SU-DHL-6 (cell line): ENCODE measurements around the gene SPRYD7.
A peak's percentile ranks its signal among the peaks of the same experiment; 100 is the strongest.

Experiments
- H2AFZ ChIP-seq: fragments of 200-600 bp; sonication (generic); 2 replicates; pipeline ENCODE4 v1.6.1; 2014; ENCODE audit warnings: low read depth, mild to moderate bottlenecking, moderate library complexity, mixed read lengths, antibody characterized with exemption, low read length; ENCODE audit not compliant: severe bottlenecking
- H3F3A ChIP-seq: fragments of 200-600 bp; shearing (Covaris generic); 2 replicates; pipeline ENCODE4 v1.6.0; 2016; ENCODE audit warnings: antibody characterized with exemption, mild to moderate bottlenecking; ENCODE audit not compliant: insufficient read depth
- H3K27ac ChIP-seq: fragments of 200-600 bp; sonication (generic); 2 replicates; pipeline ENCODE4 v1.5.1; 2016; ENCODE audit warnings: low read depth, mild to moderate bottlenecking, low read length, moderate library complexity, mixed read lengths
- H3K27me3 ChIP-seq: fragments of 200-600 bp; sonication (generic), shearing (Covaris generic); 2 replicates; pipeline ENCODE4 v1.6.0; 2014; ENCODE audit warnings: mild to moderate bottlenecking, low read length
- H3K36me3 ChIP-seq: fragments of 200-600 bp; sonication (generic); 2 replicates; pipeline ENCODE4 v1.6.1; 2014; ENCODE audit warnings: mild to moderate bottlenecking, low read length, mixed read lengths
- H3K4me2 ChIP-seq: fragments of 300-600, 200-600 bp; shearing (Covaris generic), sonication (generic); 2 replicates; pipeline ENCODE4 v1.6.0; 2014; ENCODE audit warnings: low read length, low read depth, mild to moderate bottlenecking; ENCODE audit not compliant: poor library complexity, severe bottlenecking
- H3K4me3 ChIP-seq: fragments of 200-600 bp; sonication (generic); 2 replicates; pipeline ENCODE4 v1.5.1; 2014; ENCODE audit warnings: antibody characterized with exemption, low read length, mild to moderate bottlenecking, mixed read lengths; ENCODE audit not compliant: insufficient read depth, poor library complexity, severe bottlenecking
- H3K79me2 ChIP-seq: fragments of 200-600 bp; sonication (generic); 2 replicates; pipeline ENCODE4 v1.6.1; 2014; ENCODE audit warnings: mild to moderate bottlenecking, low read length, moderate library complexity; ENCODE audit not compliant: insufficient read depth
- H3K9ac ChIP-seq: fragments of 200-600 bp; sonication (generic); 2 replicates; pipeline ENCODE4 v1.7.0; 2014; ENCODE audit warnings: mild to moderate bottlenecking, low read length
- H3K9me2 ChIP-seq: fragments of 200-600 bp; sonication (generic); replicated peaks from 2 replicates; pipeline ENCODE4 v1.6.1; 2014; ENCODE audit warnings: low read length; ENCODE audit not compliant: insufficient read depth
- H3K9me3 ChIP-seq: fragments of 200-600 bp; sonication (generic); 2 replicates; pipeline ENCODE4 v1.6.1; 2014; ENCODE audit warnings: low read length, mixed read lengths; ENCODE audit not compliant: insufficient read depth
- H4K20me1 ChIP-seq: fragments of 200-600 bp; sonication (generic); 2 replicates; pipeline ENCODE4 v1.6.1; 2014; ENCODE audit warnings: low read depth, mild to moderate bottlenecking, antibody characterized with exemption, low read length, moderate library complexity, mixed read lengths
- CTCF ChIP-seq: fragments of 200-600 bp; sonication (generic); IDR thresholded peaks from one replicate; pipeline ENCODE4 v1.5.1; 2017; ENCODE audit warnings: antibody characterized with exemption, mild to moderate bottlenecking, low read length, moderate library complexity; ENCODE audit not compliant: insufficient read depth, poor library complexity, severe bottlenecking
- EZH2phosphoT487 ChIP-seq: fragments of 200-600 bp; sonication (generic), shearing (Covaris generic); conservative IDR thresholded peaks from 2 replicates; pipeline ENCODE4 v1.6.1; 2018; ENCODE audit warnings: mild to moderate bottlenecking, antibody characterized with exemption, low read length, moderate library complexity, mixed read lengths

SPRYD7 gene

GRCh38 chr13:49938314-49938713 lies 2.2 kb upstream of the SPRYD7 start:
- H3K79me2 ChIP-seq: peaks cover 12% of the 10 kb centered on the region; the same call in 1 of the 2 replicates
- no peak for TF ChIP-seq CTCF
- TF ChIP-seq EZH2phosphoT487: no peak
- H2AFZ ChIP-seq: no peak overlapping the region
- H3F3A ChIP-seq: peaks cover 19% of the 10 kb centered on the region
- H3K4me2 ChIP-seq: peak overlapping the region; percentile 86
- peak overlapping the region; percentile 84 for H3K27ac ChIP-seq
- H3K27me3 ChIP-seq: no peaks in the 10 kb centered on the region
- peak overlapping the region; percentile 75 for H3K9ac ChIP-seq
- peak overlapping the region; percentile 66 for H3K4me3 ChIP-seq
- H3K9me2 ChIP-seq: no peaks in the 10 kb centered on the region
- H4K20me1 ChIP-seq: no peaks in the 10 kb centered on the region
- H3K36me3 ChIP-seq: no peaks in the 10 kb centered on the region
- H3K9me3 ChIP-seq: no peaks in the 10 kb centered on the region

- H3K36me3 ChIP-seq: no peaks in the 10 kb centered on the region
- peak overlapping the region; percentile 86 for H3K4me2 ChIP-seq
- H3K27ac ChIP-seq: peak overlapping the region; percentile 84
- no peaks in the 10 kb centered on the region for H3K9me2 ChIP-seq
- H3K4me3 ChIP-seq: peak overlapping the region; percentile 66
- peaks cover 22% of the 10 kb centered on the region for H3K79me2 ChIP-seq
- H2AFZ ChIP-seq: peak overlapping the region; percentile 57
- no peaks in the 10 kb centered on the region for H3K27me3 ChIP-seq
- H3K9me3 ChIP-seq: no peaks in the 10 kb centered on the region
- no peaks in the 10 kb centered on the region for H4K20me1 ChIP-seq
- peak overlapping the region; percentile 75 for H3K9ac ChIP-seq
- H3F3A ChIP-seq: peaks cover 19% of the 10 kb centered on the region
- TF ChIP-seq EZH2phosphoT487 (no peak), CTCF (no peak)
Observed at GRCh38 chr13:49936968-49937273, 781 bp upstream of the SPRYD7 start.

GRCh38 chr13:49935171-49936074 lies 717 bp downstream of the SPRYD7 start:
- H4K20me1 ChIP-seq: no peaks in the 10 kb centered on the region
- H3K79me2 ChIP-seq: peaks cover 22% of the 10 kb centered on the region
- peak overlapping the region; percentile 64 for H3K4me3 ChIP-seq
- TF ChIP-seq EZH2phosphoT487: no peak
- no peak for TF ChIP-seq CTCF
- H3K27ac ChIP-seq: peak overlapping the region; percentile 33
- peaks cover 19% of the 10 kb centered on the region for H3F3A ChIP-seq
- H3K9me3 ChIP-seq: no peaks in the 10 kb centered on the region
- H3K27me3 ChIP-seq: no peaks in the 10 kb centered on the region
- H3K4me2 ChIP-seq: peak overlapping the region; percentile 84
- H3K9me2 ChIP-seq: no peaks in the 10 kb centered on the region
- H3K9ac ChIP-seq: peak overlapping the region; percentile 75
- no peaks in the 10 kb centered on the region for H3K36me3 ChIP-seq
- H2AFZ ChIP-seq: peak overlapping the region; percentile 90
